SU-DHL-6 (cell line): ENCODE results near the gene PLAAT2.

Experiments
- H2AFZ ChIP-seq: fragments of 200-600 bp; sonication (generic); 2 replicates; pipeline ENCODE4 v1.6.1; 2014; ENCODE audit warnings: low read depth, mild to moderate bottlenecking, moderate library complexity, mixed read lengths, antibody characterized with exemption, low read length; ENCODE audit not compliant: severe bottlenecking
- H3F3A ChIP-seq: fragments of 200-600 bp; shearing (Covaris generic); 2 replicates; pipeline ENCODE4 v1.6.0; 2016; ENCODE audit warnings: antibody characterized with exemption, mild to moderate bottlenecking; ENCODE audit not compliant: insufficient read depth
- H3K27ac ChIP-seq: fragments of 200-600 bp; sonication (generic); 2 replicates; pipeline ENCODE4 v1.5.1; 2016; ENCODE audit warnings: low read depth, mild to moderate bottlenecking, low read length, moderate library complexity, mixed read lengths
- H3K27me3 ChIP-seq: fragments of 200-600 bp; sonication (generic), shearing (Covaris generic); 2 replicates; pipeline ENCODE4 v1.6.0; 2014; ENCODE audit warnings: mild to moderate bottlenecking, low read length
- H3K36me3 ChIP-seq: fragments of 200-600 bp; sonication (generic); 2 replicates; pipeline ENCODE4 v1.6.1; 2014; ENCODE audit warnings: mild to moderate bottlenecking, low read length, mixed read lengths
- H3K4me2 ChIP-seq: fragments of 300-600, 200-600 bp; shearing (Covaris generic), sonication (generic); 2 replicates; pipeline ENCODE4 v1.6.0; 2014; ENCODE audit warnings: low read length, low read depth, mild to moderate bottlenecking; ENCODE audit not compliant: poor library complexity, severe bottlenecking
- H3K4me3 ChIP-seq: fragments of 200-600 bp; sonication (generic); 2 replicates; pipeline ENCODE4 v1.5.1; 2014; ENCODE audit warnings: antibody characterized with exemption, low read length, mild to moderate bottlenecking, mixed read lengths; ENCODE audit not compliant: insufficient read depth, poor library complexity, severe bottlenecking
- H3K79me2 ChIP-seq: fragments of 200-600 bp; sonication (generic); 2 replicates; pipeline ENCODE4 v1.6.1; 2014; ENCODE audit warnings: mild to moderate bottlenecking, low read length, moderate library complexity; ENCODE audit not compliant: insufficient read depth
- H3K9ac ChIP-seq: fragments of 200-600 bp; sonication (generic); 2 replicates; pipeline ENCODE4 v1.7.0; 2014; ENCODE audit warnings: mild to moderate bottlenecking, low read length
- H3K9me2 ChIP-seq: fragments of 200-600 bp; sonication (generic); replicated peaks from 2 replicates; pipeline ENCODE4 v1.6.1; 2014; ENCODE audit warnings: low read length; ENCODE audit not compliant: insufficient read depth
- H3K9me3 ChIP-seq: fragments of 200-600 bp; sonication (generic); 2 replicates; pipeline ENCODE4 v1.6.1; 2014; ENCODE audit warnings: low read length, mixed read lengths; ENCODE audit not compliant: insufficient read depth
- H4K20me1 ChIP-seq: fragments of 200-600 bp; sonication (generic); 2 replicates; pipeline ENCODE4 v1.6.1; 2014; ENCODE audit warnings: low read depth, mild to moderate bottlenecking, antibody characterized with exemption, low read length, moderate library complexity, mixed read lengths
- CTCF ChIP-seq: fragments of 200-600 bp; sonication (generic); IDR thresholded peaks from one replicate; pipeline ENCODE4 v1.5.1; 2017; ENCODE audit warnings: antibody characterized with exemption, mild to moderate bottlenecking, low read length, moderate library complexity; ENCODE audit not compliant: insufficient read depth, poor library complexity, severe bottlenecking
- EZH2phosphoT487 ChIP-seq: fragments of 200-600 bp; sonication (generic), shearing (Covaris generic); conservative IDR thresholded peaks from 2 replicates; pipeline ENCODE4 v1.6.1; 2018; ENCODE audit warnings: mild to moderate bottlenecking, antibody characterized with exemption, low read length, moderate library complexity, mixed read lengths

The PLAAT2 gene

DNA sequence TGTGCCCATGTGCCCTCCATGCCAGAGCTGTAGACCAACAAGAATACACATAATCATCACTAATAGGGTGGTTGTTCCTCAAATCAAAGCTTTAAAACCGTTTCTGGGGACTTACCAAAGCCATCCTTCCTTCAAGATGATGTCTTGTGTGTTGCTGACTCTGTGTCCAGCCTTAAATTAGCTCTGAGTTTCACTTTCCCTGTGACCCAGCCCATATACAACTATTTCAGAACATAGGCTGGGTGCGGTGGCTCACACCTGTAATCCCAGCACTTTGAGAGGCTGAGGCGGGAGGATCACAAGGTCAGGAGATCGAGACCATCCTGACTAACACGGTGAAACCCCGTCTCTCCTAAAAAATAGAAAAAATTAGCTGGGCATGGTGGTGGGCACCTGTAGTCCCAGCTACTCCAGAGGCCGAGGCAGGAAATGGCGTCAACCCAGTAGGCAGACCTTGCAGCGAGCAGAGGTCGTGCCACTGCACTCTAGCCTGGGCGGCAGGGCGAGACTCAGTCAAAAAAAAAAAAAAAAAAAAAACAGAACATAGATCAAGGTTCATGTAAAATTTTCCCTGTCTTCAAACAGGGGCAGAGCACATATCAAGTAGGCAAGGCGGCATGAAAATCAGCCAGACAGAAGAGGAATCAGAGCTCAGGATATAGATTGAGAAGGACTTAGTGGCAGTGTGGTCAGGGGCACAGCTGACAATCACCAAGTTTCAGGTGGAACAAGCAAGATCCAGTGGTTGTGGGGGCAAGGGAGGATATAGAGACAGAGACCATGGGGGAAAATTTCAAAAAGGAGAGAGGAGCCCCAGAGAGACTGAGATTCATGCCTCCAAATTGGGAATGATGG, at the start of gene PLAAT2:
PLAAT2 (minus strand) TSS at position 179 of the 855 bp plus-strand sequence; CDS start at position 124, 55 bp downstream.
- Histone ChIP-seq H3K79me2 (no peaks in the 10 kb centered on the region), H3K9ac (no peak within 1 kb of the TSS), H3F3A (0 out of 2 replicates have a peak, but pooled peaks cover 5% of the 10 kb centered on the region), H3K9me2 (no peaks in the 10 kb centered on the region), H4K20me1 (no peaks in the 10 kb centered on the region), H3K27me3 (no peaks in the 10 kb centered on the region), H2AFZ (no peak within 1 kb of the TSS), H3K27ac (no peak within 1 kb of the TSS), H3K36me3 (no peaks in the 10 kb centered on the region), H3K9me3 (no peaks in the 10 kb centered on the region), H3K4me3 (no peak within 1 kb of the TSS), H3K4me2 (no peak within 1 kb of the TSS)
- TF ChIP-seq CTCF (no peak), EZH2phosphoT487 (no peak)

- Histone ChIP-seq H3K9me3 (no peaks in the 10 kb centered on the region), H3K4me3 (no peak overlapping the region), H3K79me2 (no peaks in the 10 kb centered on the region), H3K4me2 (no peak overlapping the region), H3F3A (no peaks in the 10 kb centered on the region), H2AFZ (no peak overlapping the region), H3K27ac (no peak overlapping the region), H3K27me3 (no peaks in the 10 kb centered on the region), H4K20me1 (no peaks in the 10 kb centered on the region), H3K36me3 (no peaks in the 10 kb centered on the region), H3K9ac (no peak overlapping the region), H3K9me2 (no peaks in the 10 kb centered on the region)
- TF ChIP-seq EZH2phosphoT487 (no peak), CTCF (no peak)
These were observed 49.0 kb upstream of the PLAAT2 start for GRCh38 chr11:63612181-63612580.

DNA sequence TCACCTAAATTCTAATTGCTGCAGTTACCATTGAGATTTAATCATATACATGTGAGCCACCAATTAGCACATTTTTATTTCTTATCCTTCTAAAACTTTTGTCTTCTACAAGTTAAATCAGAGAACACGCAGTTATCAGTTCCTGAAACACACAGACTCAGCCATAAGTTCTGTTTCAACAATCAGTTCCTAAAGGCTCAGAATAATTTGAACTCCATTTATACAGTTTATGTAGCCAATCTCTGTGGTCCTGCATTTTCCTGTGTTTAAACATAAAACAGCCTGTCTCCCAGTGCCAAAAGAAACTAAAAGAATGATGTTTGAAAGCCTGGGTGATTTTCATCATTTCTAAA, 48.2 kb upstream of the PLAAT2 start:
- Histone ChIP-seq H3K9me3 (no peaks in the 10 kb centered on the region), H3F3A (no peaks in the 10 kb centered on the region), H3K9ac (no peak overlapping the region), H3K4me3 (no peak overlapping the region), H3K79me2 (no peaks in the 10 kb centered on the region), H4K20me1 (no peaks in the 10 kb centered on the region), H3K36me3 (no peaks in the 10 kb centered on the region), H2AFZ (no peak overlapping the region), H3K4me2 (no peak overlapping the region), H3K9me2 (no peaks in the 10 kb centered on the region), H3K27ac (no peak overlapping the region), H3K27me3 (no peaks in the 10 kb centered on the region)
- TF ChIP-seq CTCF, result no peak
- TF ChIP-seq EZH2phosphoT487, result no peak
